C1 segment of cervical spinal cord (tissue), 14 donors: ENCODE measurements around the gene ATF6.
A peak's percentile ranks its signal among the peaks of the same experiment; 100 is the strongest.
"Not testable (repeated sequence)": the region's sequence is repeated elsewhere in the genome, so short reads cannot be mapped to it uniquely, and the experiment has no call there.

Experiments used
- DNase-seq, 14 donors: peaks; one replicate each; lab custom pipeline; 2025; lab: John Stamatoyannopoulos, UW

Gene ATF6

GRCh38 chr1:161777261-161777660 is 11.1 kb downstream of the ATF6 start:
- DNase-seq = no peak

- DNase-seq = no peak
These were observed 12.4 kb downstream of the ATF6 start for GRCh38 chr1:161778522-161778921.

- DNase-seq = no peak
These were observed 13.3 kb downstream of the ATF6 start for GRCh38 chr1:161779393-161779792.

- no peak for DNase-seq
These were observed 15.9 kb downstream of the ATF6 start for GRCh38 chr1:161781995-161782394.

GRCh38 chr1:161782886-161783285 is 16.8 kb downstream of the ATF6 start:
- DNase-seq = no peak

GRCh38 chr1:161784968-161785367 is 18.8 kb downstream of the ATF6 start:
- DNase-seq = peak in 2 of 14 donors; percentile 2 to 7

GRCh38 chr1:161787355-161787754 is 21.2 kb downstream of the ATF6 start:
- DNase-seq = no peak

GRCh38 chr1:161790587-161791317 is 24.6 kb downstream of the ATF6 start:
- DNase-seq = no peak

GRCh38 chr1:161791904-161792655 is 26.0 kb downstream of the ATF6 start:
- no peak for DNase-seq

GRCh38 chr1:161792740-161793139 is 26.6 kb downstream of the ATF6 start:
- peak in 2 of 14 donors; percentile 3 to 21 for DNase-seq

- DNase-seq = no peak
These were observed 33.7 kb downstream of the ATF6 start for GRCh38 chr1:161799792-161800191.

- peak in 1 of 14 donors; percentile 10 for DNase-seq
These were observed 35.8 kb downstream of the ATF6 start for GRCh38 chr1:161801955-161802354.

- DNase-seq = no peak
These were observed 37.1 kb downstream of the ATF6 start for GRCh38 chr1:161803181-161803580.

GRCh38 chr1:161805399-161806197 is 39.5 kb downstream of the ATF6 start:
- no peak for DNase-seq

GRCh38 chr1:161809202-161809601 is 43.1 kb downstream of the ATF6 start:
- not testable (repeated sequence) for DNase-seq

GRCh38 chr1:161809656-161810055 is 43.5 kb downstream of the ATF6 start:
- DNase-seq = not testable (repeated sequence)

GRCh38 chr1:161810780-161811179 is 44.7 kb downstream of the ATF6 start:
- no peak for DNase-seq

GRCh38 chr1:161816201-161816600 is 50.1 kb downstream of the ATF6 start:
- DNase-seq = no peak

- no peak for DNase-seq
These were observed 51.1 kb downstream of the ATF6 start for GRCh38 chr1:161817176-161817730.

GRCh38 chr1:161820914-161821313 is 54.8 kb downstream of the ATF6 start:
- DNase-seq = no peak

GRCh38 chr1:161824618-161825017 is 58.5 kb downstream of the ATF6 start:
- DNase-seq = no peak

GRCh38 chr1:161825831-161826230 is 59.7 kb downstream of the ATF6 start:
- DNase-seq = no peak
